Keratinocyte (primary cell): ENCODE measurements around the gene R3HCC1L. TPM values are rescaled to one million over a fixed set of nuclear protein-coding genes. Genes with fewer than 3 reads are reported as not detected.

Experiments
- DNase-seq: peaks from one replicate; pipeline ENCODE4 v3.0.0-alpha.2; 2011; ENCODE audit warnings: low read depth, missing footprints, low spot score
- FAIRE-seq: peaks from 2 replicates; lab custom pipeline; 2011; peaks lifted over from hg19 to GRCh38; lab: Jason Lieb, UNC
- H2AFZ ChIP-seq: 2 replicates; pipeline ENCODE4 v1.6.0; 2012; ENCODE audit warnings: low read length, control low read depth, inconsistent platforms; ENCODE audit not compliant: control insufficient read depth
- H3K27ac ChIP-seq: 2 replicates; pipeline ENCODE4 v1.5.1; 2011; ENCODE audit warnings: low read length; ENCODE audit not compliant: control insufficient read depth, insufficient read depth
- H3K27me3 ChIP-seq: 3 replicates; pipeline ENCODE4 v1.6.0; 2011; ENCODE audit warnings: low read length; ENCODE audit not compliant: control insufficient read depth, insufficient read depth; ENCODE audit errors: extremely low read depth
- H3K36me3 ChIP-seq, 2 experiments: 2 replicates in 1 of 2; 3 replicates in 1 of 2; pipeline ENCODE4 v1.5.1; 2011; ENCODE audit warnings: low read length in 2 of 2, mild to moderate bottlenecking in 1 of 2; ENCODE audit not compliant: control insufficient read depth in 2 of 2, insufficient read depth in 2 of 2; ENCODE audit errors: extremely low read depth in 1 of 2
- H3K4me1 ChIP-seq: 3 replicates; pipeline ENCODE4 v1.5.1; 2011; ENCODE audit warnings: low read length; ENCODE audit not compliant: control insufficient read depth, insufficient read depth; ENCODE audit errors: extremely low read depth
- H3K4me2 ChIP-seq: 3 replicates; pipeline ENCODE4 v1.6.0; 2011; ENCODE audit warnings: low read depth, low read length; ENCODE audit not compliant: control insufficient read depth, insufficient read depth; ENCODE audit errors: extremely low read depth
- H3K4me3 ChIP-seq, 3 experiments: fragments of 200-600 bp in 1 of 3; sonication (generic) in 1 of 3; 2 replicates in 2 of 3; 3 replicates in 1 of 3; pipeline ENCODE4 v1.5.1; 2011 to 2016; ENCODE audit warnings: low read length in 3 of 3, mild to moderate bottlenecking in 3 of 3, control low read depth in 2 of 3, inconsistent platforms in 1 of 3, low read depth in 1 of 3, mixed read lengths in 1 of 3, mixed run types in 1 of 3, moderate library complexity in 1 of 3; ENCODE audit not compliant: control insufficient read depth in 2 of 3, insufficient read depth in 2 of 3; ENCODE audit errors: extremely low read depth in 1 of 3
- H3K79me2 ChIP-seq: 2 replicates; pipeline ENCODE4 v1.6.0; 2012; ENCODE audit warnings: low read length; ENCODE audit not compliant: control insufficient read depth, insufficient read depth
- H3K9ac ChIP-seq: 3 replicates; pipeline ENCODE4 v1.6.0; 2011; ENCODE audit warnings: low read length; ENCODE audit not compliant: control insufficient read depth, insufficient read depth; ENCODE audit errors: extremely low read depth
- H3K9me1 ChIP-seq: 3 replicates; pipeline ENCODE4 v1.6.0; 2011; ENCODE audit warnings: low read length; ENCODE audit not compliant: control insufficient read depth, insufficient read depth; ENCODE audit errors: extremely low read depth
- H3K9me3 ChIP-seq: 2 replicates; pipeline ENCODE4 v1.5.1; 2012; ENCODE audit warnings: low read depth, low read length; ENCODE audit not compliant: control insufficient read depth
- H4K20me1 ChIP-seq: 3 replicates; pipeline ENCODE4 v1.6.0; 2011; ENCODE audit warnings: low read length; ENCODE audit not compliant: control insufficient read depth, insufficient read depth; ENCODE audit errors: extremely low read depth
- EZH2 ChIP-seq: IDR thresholded peaks from one replicate; pipeline ENCODE4 v1.6.1; 2012; ENCODE audit warnings: inconsistent platforms, mild to moderate bottlenecking, low read length, moderate library complexity
- dilution Hi-C: fragments of 300-500 bp; cut with MboI; formaldehyde crosslinking; loops from one replicate; pipeline ENCODE4 v1.7.0; 2020; ENCODE audit warnings: low sequenced_read_pairs; ENCODE audit not compliant: extremely low pct_ligation_motif_present
- polyA plus RNA-seq, 5 experiments: library from polyadenylated mRNA; depleted of rRNA in 3 of 5; stranded (reverse) in 3 of 5; stranded (forward) in 1 of 5; unstranded in 1 of 5; fragments of >200 nt; gene quantifications; 1 replicate in 1 of 5; 2 replicates in 3 of 5; 3 replicates in 1 of 5; pipeline versions ENCODE4 v1.2.1 to v1.2.3, GENCODE V29; 2011 to 2012; ENCODE audit warnings: missing spikeins in 2 of 5, low read depth in 1 of 5, low replicate concordance in 1 of 5
- TF ChIP-seq, protein P1 (sequence below), 3 experiments: IDR thresholded peaks in 1 of 3; conservative IDR thresholded peaks in 1 of 3; optimal IDR thresholded peaks in 1 of 3; 2 replicates in 2 of 3; 3 replicates in 1 of 3; pipeline versions ENCODE3 to v1.5.1; 2011; ENCODE audit warnings: low read length in 3 of 3, mild to moderate bottlenecking in 3 of 3, moderate library complexity in 2 of 3, control low read depth in 1 of 3, inconsistent platforms in 1 of 3; ENCODE audit not compliant: insufficient read depth in 2 of 3; ENCODE audit errors: extremely low read depth in 1 of 3

The R3HCC1L gene
- polyA plus RNA-seq, 1 donor (not counting 4 experiments of a cell fraction or from before 2014, with no cell fraction given) = 11.7 TPM

DNA sequence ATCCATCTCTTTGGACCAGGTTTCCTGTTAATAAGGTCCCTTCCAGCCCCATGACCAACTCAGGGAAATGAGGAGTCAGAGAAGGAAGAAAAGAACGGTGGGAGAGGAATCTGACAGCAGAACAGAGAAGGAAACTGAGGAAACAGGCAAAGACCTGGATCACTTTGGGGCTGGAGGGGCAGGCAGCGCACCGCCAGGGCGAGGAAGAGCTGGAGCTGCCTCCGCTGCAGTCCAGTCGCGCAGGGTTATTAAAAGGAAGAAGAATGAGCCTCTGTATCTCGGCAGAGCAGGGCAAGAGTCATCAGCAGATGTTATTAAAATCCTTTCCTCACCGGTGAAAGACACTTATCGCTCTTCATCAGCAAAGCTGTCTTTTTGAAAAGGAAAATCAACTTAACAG lies 37.7 kb upstream of the R3HCC1L start:
- dilution Hi-C loops = no loop called here
- no peaks in the 10 kb centered on the region for H3K9me1 ChIP-seq

DNA sequence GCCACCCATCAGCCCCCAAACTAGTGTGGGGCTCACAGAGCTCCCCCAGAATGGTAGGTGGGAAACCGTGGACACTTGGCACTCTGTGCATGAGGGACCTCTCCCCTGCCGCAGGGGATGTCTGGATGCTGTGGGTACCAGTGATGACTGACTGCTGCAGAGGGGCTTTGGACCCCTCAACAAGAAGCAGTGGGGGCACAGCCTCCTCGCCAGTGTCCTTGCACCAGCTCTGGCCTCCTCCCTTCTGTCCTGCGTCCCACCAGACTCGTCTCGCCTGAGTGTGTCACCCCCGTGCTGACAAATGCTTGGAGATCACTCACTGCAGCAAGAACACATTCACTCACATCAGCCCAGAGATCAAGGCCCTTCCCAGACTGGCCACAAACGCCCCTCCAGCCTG lies 37.3 kb upstream of the R3HCC1L start:
- no peaks in the 10 kb centered on the region for H3K36me3 ChIP-seq
- no peak overlapping the region for H3K4me3 ChIP-seq
- no peak overlapping the region for H2AFZ ChIP-seq
- H3K9me1 ChIP-seq = no peaks in the 10 kb centered on the region
- no peak for FAIRE-seq
- TF ChIP-seq, protein P1, sequence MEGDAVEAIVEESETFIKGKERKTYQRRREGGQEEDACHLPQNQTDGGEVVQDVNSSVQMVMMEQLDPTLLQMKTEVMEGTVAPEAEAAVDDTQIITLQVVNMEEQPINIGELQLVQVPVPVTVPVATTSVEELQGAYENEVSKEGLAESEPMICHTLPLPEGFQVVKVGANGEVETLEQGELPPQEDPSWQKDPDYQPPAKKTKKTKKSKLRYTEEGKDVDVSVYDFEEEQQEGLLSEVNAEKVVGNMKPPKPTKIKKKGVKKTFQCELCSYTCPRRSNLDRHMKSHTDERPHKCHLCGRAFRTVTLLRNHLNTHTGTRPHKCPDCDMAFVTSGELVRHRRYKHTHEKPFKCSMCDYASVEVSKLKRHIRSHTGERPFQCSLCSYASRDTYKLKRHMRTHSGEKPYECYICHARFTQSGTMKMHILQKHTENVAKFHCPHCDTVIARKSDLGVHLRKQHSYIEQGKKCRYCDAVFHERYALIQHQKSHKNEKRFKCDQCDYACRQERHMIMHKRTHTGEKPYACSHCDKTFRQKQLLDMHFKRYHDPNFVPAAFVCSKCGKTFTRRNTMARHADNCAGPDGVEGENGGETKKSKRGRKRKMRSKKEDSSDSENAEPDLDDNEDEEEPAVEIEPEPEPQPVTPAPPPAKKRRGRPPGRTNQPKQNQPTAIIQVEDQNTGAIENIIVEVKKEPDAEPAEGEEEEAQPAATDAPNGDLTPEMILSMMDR (optimal IDR thresholded peaks at IDR 0.05 in 1 of 3, IDR thresholded peaks at IDR 0.05 in 1 of 3, conservative IDR thresholded peaks at IDR 0.05 in 1 of 3; ENCODE audit: extremely low read depth in 1 of 3, insufficient read depth in 2 of 3, low read length in 3 of 3) = no peak
- no peak for TF ChIP-seq EZH2
- no peak for DNase-seq
- H3K4me2 ChIP-seq = no peak overlapping the region
- no peak overlapping the region for H3K9ac ChIP-seq
- no peaks in the 10 kb centered on the region for H3K79me2 ChIP-seq
- dilution Hi-C loops = no loop called here
- H3K27ac ChIP-seq = no peak overlapping the region
- H3K9me3 ChIP-seq = no peaks in the 10 kb centered on the region
- H4K20me1 ChIP-seq = no peaks in the 10 kb centered on the region
- peaks cover 6% of the 10 kb centered on the region for H3K27me3 ChIP-seq
- no peaks in the 10 kb centered on the region for H3K4me1 ChIP-seq

More for the DNA sequence above, 37.7 kb upstream of the R3HCC1L start:
- FAIRE-seq (no peak), DNase-seq (no peak)
- Histone ChIP-seq H2AFZ (no peak overlapping the region), H3K27me3 (peaks cover 6% of the 10 kb centered on the region), H4K20me1 (no peaks in the 10 kb centered on the region), H3K4me1 (no peaks in the 10 kb centered on the region), H3K9me3 (no peaks in the 10 kb centered on the region), H3K36me3 (no peaks in the 10 kb centered on the region), H3K27ac (no peak overlapping the region), H3K4me3 (no peak overlapping the region), H3K79me2 (no peaks in the 10 kb centered on the region), H3K4me2 (no peak overlapping the region), H3K9ac (no peak overlapping the region)
- no peak for TF ChIP-seq EZH2
- TF ChIP-seq, protein P1 (optimal IDR thresholded peaks at IDR 0.05 in 1 of 3, IDR thresholded peaks at IDR 0.05 in 1 of 3, conservative IDR thresholded peaks at IDR 0.05 in 1 of 3; ENCODE audit: extremely low read depth in 1 of 3, insufficient read depth in 2 of 3, low read length in 3 of 3) = no peak
